HCT116 (cell line): ENCODE results near the gene RNPEP. TPM values are rescaled to one million over a fixed set of nuclear protein-coding genes. Genes with fewer than 3 reads are reported as not detected.
A peak's percentile ranks its signal among the peaks of the same experiment; 100 is the strongest.

ENCODE experiments used
- ATAC-seq: fragments of 200-7000 bp; cut with Tn5 transposase; 2 replicates; pipeline ENCODE4 v1.9.1; 2020; ENCODE audit warnings: mild to moderate bottlenecking, moderate library complexity
- BruUV-seq: library from RNA; stranded (reverse); fragments of 400-500 nt; replicated peaks from 2 replicates; lab custom pipeline; 2021; lab: Mats Ljungman, UMichigan
- CTCF ChIA-PET: fragments of 300-600 bp; sonication (Branson Sonifier 250); formaldehyde crosslinking; loops from one replicate; lab custom pipeline; 2021; ENCODE audit warnings: antibody characterized with exemption; lab: Charles Lee
- POLR2A ChIA-PET: fragments of 300-600, 350-600 bp; sonication (Branson Sonifier 250); formaldehyde crosslinking; loops from one replicate; lab custom pipeline; 2021; ENCODE audit warnings: antibody characterized with exemption; lab: Charles Lee
- RAD21 ChIA-PET, 2 experiments: fragments of 300-600 bp; sonication (Branson Sonifier 250); formaldehyde crosslinking; loops; one replicate each; lab custom pipeline; 2023; ENCODE audit warnings: low total read pairs in 2 of 2; ENCODE audit not compliant: uncharacterized antibody in 2 of 2, unreplicated experiment in 2 of 2, low non-redundant PET in 1 of 2; lab: Charles Lee
- DNase-seq: peaks from one replicate; pipeline ENCODE4 v3.0.0-alpha.2; 2010; ENCODE audit warnings: low read depth, low spot score
- H2AFZ ChIP-seq: fragments of 200-600 bp; shearing (Covaris generic), sonication (generic); 2 replicates; pipeline ENCODE4 v1.6.1; 2017; ENCODE audit warnings: low read depth, mixed run types, mixed read lengths, antibody characterized with exemption, low read length; ENCODE audit not compliant: poor library complexity, severe bottlenecking
- H3K27ac ChIP-seq: 2 replicates; pipeline ENCODE4 v1.5.1; 2012; ENCODE audit warnings: low read depth, low read length
- H3K27me3 ChIP-seq: fragments of 200-600 bp; sonication (generic); 2 replicates; pipeline ENCODE4 v1.6.1; 2016; ENCODE audit warnings: mixed run types, low read length, mixed read lengths; ENCODE audit not compliant: insufficient read depth
- H3K36me3 ChIP-seq, 2 experiments: fragments of 200-500 bp in 1 of 2; fragments of 200-600 bp in 1 of 2; sonication (Bioruptor generic) in 1 of 2; sonication (generic) in 1 of 2; 2 replicates each; pipeline versions ENCODE4 v1.5.1 to v1.6.1; 2014 to 2016; ENCODE audit warnings: low read length in 2 of 2, inconsistent platforms in 1 of 2, mixed read lengths in 1 of 2, mixed run types in 1 of 2; ENCODE audit not compliant: insufficient read depth in 2 of 2, control insufficient read depth in 1 of 2
- H3K4me1 ChIP-seq, 2 experiments: fragments of 200-600 bp in 1 of 2; sonication (generic) in 1 of 2; 2 replicates each; pipeline versions ENCODE4 v1.5.1 to v1.6.1; 2012 to 2017; ENCODE audit warnings: low read length in 2 of 2, inconsistent platforms in 1 of 2, mild to moderate bottlenecking in 1 of 2, mixed read lengths in 1 of 2, mixed run types in 1 of 2, moderate library complexity in 1 of 2; ENCODE audit not compliant: insufficient read depth in 2 of 2, control insufficient read depth in 1 of 2
- H3K4me2 ChIP-seq: fragments of 200-600 bp; sonication (generic); 2 replicates; pipeline ENCODE4 v1.6.1; 2017; ENCODE audit warnings: mixed run types, low read length, mixed read lengths
- H3K4me3 ChIP-seq, 2 experiments: fragments of 200-600 bp in 1 of 2; sonication (generic) in 1 of 2; replicated peaks in 1 of 2; 2 replicates each; pipeline ENCODE4 v1.5.1; 2011 to 2016; ENCODE audit warnings: low read length in 2 of 2, control low read depth in 1 of 2, low read depth in 1 of 2, mild to moderate bottlenecking in 1 of 2, mixed read lengths in 1 of 2, mixed run types in 1 of 2
- H3K79me2 ChIP-seq: fragments of 200-600 bp; sonication (generic); 2 replicates; pipeline ENCODE4 v1.6.1; 2017; ENCODE audit warnings: mild to moderate bottlenecking, mixed run types, low read length, moderate library complexity, mixed read lengths; ENCODE audit not compliant: insufficient read depth
- H3K9ac ChIP-seq: fragments of 200-600 bp; sonication (generic); 2 replicates; pipeline ENCODE4 v1.6.1; 2016; ENCODE audit warnings: low read length, mixed read lengths
- H3K9me2 ChIP-seq: fragments of 200-600 bp; sonication (generic), shearing (Covaris generic); 2 replicates; pipeline ENCODE4 v1.6.1; 2017; ENCODE audit warnings: mixed run types, mild to moderate bottlenecking, moderate library complexity; ENCODE audit not compliant: insufficient read depth
- H3K9me3 ChIP-seq, 2 experiments: fragments of 200-500 bp in 1 of 2; fragments of 200-600 bp in 1 of 2; sonication (Bioruptor generic) in 1 of 2; sonication (generic) in 1 of 2; 2 replicates each; pipeline ENCODE4 v1.6.1; 2014 to 2017; ENCODE audit warnings: low read length in 2 of 2, mixed read lengths in 2 of 2, inconsistent platforms in 1 of 2, low read depth in 1 of 2, mild to moderate bottlenecking in 1 of 2, mixed run types in 1 of 2, moderate library complexity in 1 of 2; ENCODE audit not compliant: control insufficient read depth in 1 of 2, insufficient read depth in 1 of 2
- H4K20me1 ChIP-seq: fragments of 200-600 bp; sonication (generic), shearing (Covaris generic); 2 replicates; pipeline ENCODE4 v1.6.1; 2017; ENCODE audit warnings: mixed run types, mild to moderate bottlenecking, moderate library complexity; ENCODE audit not compliant: insufficient read depth
- CBX3 ChIP-seq: IDR thresholded peaks from 2 replicates; pipeline ENCODE4 v1.6.1; 2012; ENCODE audit warnings: low read depth
- CEBPB ChIP-seq: IDR thresholded peaks from 2 replicates; pipeline ENCODE4 v1.6.1; 2012; ENCODE audit warnings: low read depth
- ELF1 ChIP-seq: IDR thresholded peaks from 2 replicates; pipeline ENCODE4 v1.6.1; 2012; ENCODE audit warnings: low read depth, borderline replicate concordance
- FOSL1 ChIP-seq: IDR thresholded peaks from 2 replicates; pipeline ENCODE4 v1.6.1; 2012; ENCODE audit warnings: low read depth
- POLR2A ChIP-seq: IDR thresholded peaks from 2 replicates; pipeline ENCODE4 v1.7.0; 2011; ENCODE audit warnings: borderline replicate concordance; ENCODE audit not compliant: insufficient read depth, insufficient read length; ENCODE audit errors: extremely low read depth
- SP1 ChIP-seq: IDR thresholded peaks from 2 replicates; pipeline ENCODE4 v1.6.1; 2012; ENCODE audit warnings: low read depth
- ZFX ChIP-seq: fragments of 450-650 bp; IDR thresholded peaks from 2 replicates; pipeline ENCODE4 v1.6.1; 2017
- intact Hi-C: fragments of 100-400 bp; cut with micrococcal nuclease; formaldehyde crosslinking; loops from 2 replicates; pipeline ENCODE4 v1.10.0; 2022
- total RNA-seq: library from RNA; stranded (reverse); gene quantifications from one replicate; pipeline ENCODE4 v1.2.1, GENCODE V29; 2021; ENCODE audit not compliant: unreplicated experiment
- TF ChIP-seq, protein P1 (sequence below), 3 experiments: fragments of 200-600 bp in 1 of 3; sonication (generic) in 1 of 3; IDR thresholded peaks in 2 of 3; conservative IDR thresholded peaks in 1 of 3; 2 replicates each; pipeline ENCODE4 v1.5.1; 2012 to 2017; ENCODE audit warnings: low read depth in 2 of 3, low read length in 2 of 3, antibody characterized with exemption in 1 of 3, borderline replicate concordance in 1 of 3, control low read depth in 1 of 3, mild to moderate bottlenecking in 1 of 3, mixed read lengths in 1 of 3, mixed run types in 1 of 3, moderate library complexity in 1 of 3; ENCODE audit not compliant: insufficient read depth in 1 of 3
- TF ChIP-seq, protein P2 (sequence below): IDR thresholded peaks from 2 replicates; pipeline ENCODE4 v1.6.1; 2012
- TF ChIP-seq, protein P3 (sequence below): IDR thresholded peaks from 2 replicates; pipeline ENCODE4 v1.6.1; 2012

The RNPEP gene
- total RNA-seq, 1 experiment from 2014 or later, result 85.9 TPM

DNA sequence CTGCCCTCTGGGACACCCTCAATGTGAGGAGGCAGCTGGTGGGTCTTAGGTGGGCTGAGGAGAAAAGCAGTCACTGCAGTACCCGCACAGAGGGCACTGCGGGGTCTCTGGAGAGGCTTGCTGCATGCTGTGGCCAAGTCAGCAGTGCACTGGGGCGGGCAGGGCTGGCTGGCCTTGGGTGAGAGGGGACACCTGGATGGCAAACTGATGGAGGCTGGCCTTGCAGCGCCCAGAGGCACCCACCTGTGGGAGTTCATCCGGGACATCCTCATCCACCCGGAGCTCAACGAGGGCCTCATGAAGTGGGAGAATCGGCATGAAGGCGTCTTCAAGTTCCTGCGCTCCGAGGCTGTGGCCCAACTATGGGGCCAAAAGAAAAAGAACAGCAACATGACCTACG, 31.2 kb downstream of the RNPEP start:
- TF ChIP-seq, protein P1, sequence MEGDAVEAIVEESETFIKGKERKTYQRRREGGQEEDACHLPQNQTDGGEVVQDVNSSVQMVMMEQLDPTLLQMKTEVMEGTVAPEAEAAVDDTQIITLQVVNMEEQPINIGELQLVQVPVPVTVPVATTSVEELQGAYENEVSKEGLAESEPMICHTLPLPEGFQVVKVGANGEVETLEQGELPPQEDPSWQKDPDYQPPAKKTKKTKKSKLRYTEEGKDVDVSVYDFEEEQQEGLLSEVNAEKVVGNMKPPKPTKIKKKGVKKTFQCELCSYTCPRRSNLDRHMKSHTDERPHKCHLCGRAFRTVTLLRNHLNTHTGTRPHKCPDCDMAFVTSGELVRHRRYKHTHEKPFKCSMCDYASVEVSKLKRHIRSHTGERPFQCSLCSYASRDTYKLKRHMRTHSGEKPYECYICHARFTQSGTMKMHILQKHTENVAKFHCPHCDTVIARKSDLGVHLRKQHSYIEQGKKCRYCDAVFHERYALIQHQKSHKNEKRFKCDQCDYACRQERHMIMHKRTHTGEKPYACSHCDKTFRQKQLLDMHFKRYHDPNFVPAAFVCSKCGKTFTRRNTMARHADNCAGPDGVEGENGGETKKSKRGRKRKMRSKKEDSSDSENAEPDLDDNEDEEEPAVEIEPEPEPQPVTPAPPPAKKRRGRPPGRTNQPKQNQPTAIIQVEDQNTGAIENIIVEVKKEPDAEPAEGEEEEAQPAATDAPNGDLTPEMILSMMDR (IDR thresholded peaks at IDR 0.05 in 2 of 3, conservative IDR thresholded peaks at IDR 0.05 in 1 of 3; ENCODE audit: borderline replicate concordance in 1 of 3, insufficient read depth in 1 of 3, low read depth in 2 of 3, low read length in 2 of 3), result no peak
- no peak for TF ChIP-seq POLR2A
- no peak for TF ChIP-seq ELF1
- TF ChIP-seq FOSL1, result no peak
- TF ChIP-seq, protein P2, sequence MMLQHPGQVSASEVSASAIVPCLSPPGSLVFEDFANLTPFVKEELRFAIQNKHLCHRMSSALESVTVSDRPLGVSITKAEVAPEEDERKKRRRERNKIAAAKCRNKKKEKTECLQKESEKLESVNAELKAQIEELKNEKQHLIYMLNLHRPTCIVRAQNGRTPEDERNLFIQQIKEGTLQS, result no peak
- no peak for TF ChIP-seq CEBPB
- TF ChIP-seq SP1, result no peak
- TF ChIP-seq ZFX, result no peak
- TF ChIP-seq, protein P3, sequence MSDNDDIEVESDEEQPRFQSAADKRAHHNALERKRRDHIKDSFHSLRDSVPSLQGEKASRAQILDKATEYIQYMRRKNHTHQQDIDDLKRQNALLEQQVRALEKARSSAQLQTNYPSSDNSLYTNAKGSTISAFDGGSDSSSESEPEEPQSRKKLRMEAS, result no peak
- no peak for TF ChIP-seq CBX3
- BruUV-seq, result no TSS peak
- H3K36me3 ChIP-seq, result peaks cover 6 to 31% of the 10 kb centered on the region in 2 experiments
- ATAC-seq, result no peak
- ChIA-PET CTCF (no interaction called here), RAD21 (no interaction called here), POLR2A (interaction anchor here (1.3 to 9.2 kb wide), 6 partner anchors 8 to 92 kb away, joined by 3 to 174 read pairs (median 24); no protein-coding TSS in a partner anchor)
- peak overlapping the region; percentile 99; the same call in 1 of the 2 replicates for H3K4me2 ChIP-seq
- H3K4me3 ChIP-seq, result no peak overlapping the region
- no peaks in the 10 kb centered on the region for H3K9me2 ChIP-seq
- no peak overlapping the region for H3K9ac ChIP-seq
- H3K27me3 ChIP-seq, result no peaks in the 10 kb centered on the region
- peaks cover 71 to 100% of the 10 kb centered on the region in 2 experiments for H3K4me1 ChIP-seq
- DNase-seq, result no peak
- no peaks in the 10 kb centered on the region for H3K9me3 ChIP-seq
- intact Hi-C loops, result no loop called here
- no peaks in the 10 kb centered on the region for H4K20me1 ChIP-seq
- peaks cover 47% of the 10 kb centered on the region for H3K79me2 ChIP-seq
- peak overlapping the region; percentile 23; the same call in 1 of the 2 replicates for H3K27ac ChIP-seq
- no peak overlapping the region for H2AFZ ChIP-seq
